SKM-1 treated with dmso at 0.1 percent for 144 hours (cell line): ENCODE results near the gene SLC34A3.

Source experiments
- DNase-seq: peaks from one replicate; lab custom pipeline; 2025; ENCODE audit not compliant: unreplicated experiment; lab: John Stamatoyannopoulos, UW

SLC34A3 gene

GRCh38 chr9:137230705-137231371 is at the start of gene SLC34A3:
SLC34A3 (plus strand) TSS chr9:137230901; CDS start chr9:137231703, 802 bp downstream.
- no peak for DNase-seq

GRCh38 chr9:137181680-137182079 is 49.0 kb upstream of the SLC34A3 start:
- DNase-seq: no peak

- no peak for DNase-seq
These were observed 47.9 kb upstream of the SLC34A3 start for GRCh38 chr9:137182836-137183235.

GRCh38 chr9:137183980-137184595 is 46.6 kb upstream of the SLC34A3 start:
- no peak for DNase-seq

- no peak for DNase-seq
These were observed 45.6 kb upstream of the SLC34A3 start for GRCh38 chr9:137184881-137185660.

GRCh38 chr9:137185921-137186320 is 44.8 kb upstream of the SLC34A3 start:
- no peak for DNase-seq

GRCh38 chr9:137186385-137186784 is 44.3 kb upstream of the SLC34A3 start:
- DNase-seq: no peak

- no peak for DNase-seq
These were observed 43.3 kb upstream of the SLC34A3 start for GRCh38 chr9:137187386-137187785.

GRCh38 chr9:137188086-137188489 is 42.6 kb upstream of the SLC34A3 start:
- DNase-seq: no peak

- DNase-seq: peak; percentile 82
These were observed 42.0 kb upstream of the SLC34A3 start, which contains the start of the genes ANAPC2 and SSNA1 for GRCh38 chr9:137188490-137189296. ANAPC2 (minus strand) TSS chr9:137188560; CDS start chr9:137188532, 28 bp downstream. SSNA1 (plus strand) TSS chr9:137188676; CDS start chr9:137188727, 51 bp downstream.

- no peak for DNase-seq
These were observed 41.1 kb upstream of the SLC34A3 start for GRCh38 chr9:137189297-137190295.

GRCh38 chr9:137190315-137190856 is 40.3 kb upstream of the SLC34A3 start:
- no peak for DNase-seq

- no peak for DNase-seq
These were observed 39.5 kb upstream of the SLC34A3 start for GRCh38 chr9:137191245-137191644.

- DNase-seq: no peak
These were observed 38.8 kb upstream of the SLC34A3 start for GRCh38 chr9:137191691-137192447.

GRCh38 chr9:137192448-137192780 is 38.3 kb upstream of the SLC34A3 start:
- no peak for DNase-seq

- DNase-seq: no peak
These were observed 37.8 kb upstream of the SLC34A3 start for GRCh38 chr9:137192859-137193258.

GRCh38 chr9:137193771-137194170 is 36.9 kb upstream of the SLC34A3 start:
- no peak for DNase-seq

- DNase-seq: no peak
These were observed 36.3 kb upstream of the SLC34A3 start for GRCh38 chr9:137194388-137194787.

GRCh38 chr9:137194909-137195308 is 35.8 kb upstream of the SLC34A3 start:
- no peak for DNase-seq
